ENCODE results near the gene CNOT6. TPM values are rescaled to one million over a fixed set of nuclear protein-coding genes. Genes with fewer than 3 reads are reported as not detected.
"Not testable (repeated sequence)": the region's sequence is repeated elsewhere in the genome, so short reads cannot be mapped to it uniquely, and the experiment has no call there.

The CNOT6 gene
- total and polyA plus RNA-seq, 4 donors = 1.4 to 25.0 (median 4.2) TPM

DNA sequence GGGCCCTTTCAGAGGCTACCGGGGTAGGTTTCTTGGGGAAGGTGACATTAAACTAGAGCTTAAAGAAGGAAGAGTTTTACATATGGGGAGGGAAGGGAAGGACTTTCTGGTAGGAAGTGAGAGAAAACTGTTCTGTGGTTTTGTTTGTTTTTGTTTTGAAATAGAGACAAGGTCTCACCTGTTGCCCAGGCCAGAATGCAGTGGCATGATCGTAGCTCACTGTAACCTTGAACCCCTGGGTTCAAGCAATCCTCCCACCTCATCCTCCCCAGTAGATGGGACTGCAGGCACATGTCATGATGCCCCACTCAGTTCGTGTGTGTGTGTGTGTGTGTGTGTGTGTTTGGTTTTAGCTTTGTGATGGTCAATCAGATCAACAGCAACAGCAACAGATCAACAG is 37.4 kb upstream of the CNOT6 start:
- H3K9me3 ChIP-seq (ENCODE audit: control insufficient read depth in 4 of 4, low read length in 3 of 4) = peaks cover 0 to 1% (median 0%) of the 10 kb centered on the region in 4 donors
- no peaks in the 10 kb centered on the region for H3K27me3 ChIP-seq (ENCODE audit: control insufficient read depth in 4 of 4, insufficient read depth in 4 of 4, low read length in 3 of 4)
- no peak overlapping the region for H3K4me3 ChIP-seq (ENCODE audit: low read depth in 1 of 3, low read length in 3 of 3)
- no peak overlapping the region for H3K9ac ChIP-seq (ENCODE audit: low read depth in 1 of 2, low read length in 2 of 2)
- H3K27ac ChIP-seq (ENCODE audit: low read depth in 1 of 2, low read length in 2 of 2) = no peak overlapping the region
- no peak for TF ChIP-seq GABPA (IDR thresholded peaks at IDR 0.05 in 1 of 2, conservative IDR thresholded peaks at IDR 0.05 in 1 of 2)
- no peak for TF ChIP-seq RAD21 (IDR thresholded peaks at IDR 0.05)
- no peak for TF ChIP-seq TAF1 (conservative IDR thresholded peaks at IDR 0.05)
- no peak for TF ChIP-seq HNF4A (conservative IDR thresholded peaks at IDR 0.05)
- TF ChIP-seq YY1 (IDR thresholded peaks at IDR 0.05) = no peak
- TF ChIP-seq RXRA (IDR thresholded peaks at IDR 0.05) = no peak
- no peak for TF ChIP-seq SP1 (IDR thresholded peaks at IDR 0.05)
- TF ChIP-seq, protein P1, sequence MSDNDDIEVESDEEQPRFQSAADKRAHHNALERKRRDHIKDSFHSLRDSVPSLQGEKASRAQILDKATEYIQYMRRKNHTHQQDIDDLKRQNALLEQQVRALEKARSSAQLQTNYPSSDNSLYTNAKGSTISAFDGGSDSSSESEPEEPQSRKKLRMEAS (IDR thresholded peaks at IDR 0.05) = no peak
- TF ChIP-seq, protein P2, sequence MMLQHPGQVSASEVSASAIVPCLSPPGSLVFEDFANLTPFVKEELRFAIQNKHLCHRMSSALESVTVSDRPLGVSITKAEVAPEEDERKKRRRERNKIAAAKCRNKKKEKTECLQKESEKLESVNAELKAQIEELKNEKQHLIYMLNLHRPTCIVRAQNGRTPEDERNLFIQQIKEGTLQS (IDR thresholded peaks at IDR 0.05) = no peak
- no peak for TF ChIP-seq NR2F2 (IDR thresholded peaks at IDR 0.05)
- TF ChIP-seq, protein P3, sequence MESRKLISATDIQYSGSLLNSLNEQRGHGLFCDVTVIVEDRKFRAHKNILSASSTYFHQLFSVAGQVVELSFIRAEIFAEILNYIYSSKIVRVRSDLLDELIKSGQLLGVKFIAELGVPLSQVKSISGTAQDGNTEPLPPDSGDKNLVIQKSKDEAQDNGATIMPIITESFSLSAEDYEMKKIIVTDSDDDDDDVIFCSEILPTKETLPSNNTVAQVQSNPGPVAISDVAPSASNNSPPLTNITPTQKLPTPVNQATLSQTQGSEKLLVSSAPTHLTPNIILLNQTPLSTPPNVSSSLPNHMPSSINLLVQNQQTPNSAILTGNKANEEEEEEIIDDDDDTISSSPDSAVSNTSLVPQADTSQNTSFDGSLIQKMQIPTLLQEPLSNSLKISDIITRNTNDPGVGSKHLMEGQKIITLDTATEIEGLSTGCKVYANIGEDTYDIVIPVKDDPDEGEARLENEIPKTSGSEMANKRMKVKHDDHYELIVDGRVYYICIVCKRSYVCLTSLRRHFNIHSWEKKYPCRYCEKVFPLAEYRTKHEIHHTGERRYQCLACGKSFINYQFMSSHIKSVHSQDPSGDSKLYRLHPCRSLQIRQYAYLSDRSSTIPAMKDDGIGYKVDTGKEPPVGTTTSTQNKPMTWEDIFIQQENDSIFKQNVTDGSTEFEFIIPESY (IDR thresholded peaks at IDR 0.05) = no peak
- TF ChIP-seq EGR1 (IDR thresholded peaks at IDR 0.05; ENCODE audit: low read depth in 2 of 2) = no peak
- TF ChIP-seq, protein P4, sequence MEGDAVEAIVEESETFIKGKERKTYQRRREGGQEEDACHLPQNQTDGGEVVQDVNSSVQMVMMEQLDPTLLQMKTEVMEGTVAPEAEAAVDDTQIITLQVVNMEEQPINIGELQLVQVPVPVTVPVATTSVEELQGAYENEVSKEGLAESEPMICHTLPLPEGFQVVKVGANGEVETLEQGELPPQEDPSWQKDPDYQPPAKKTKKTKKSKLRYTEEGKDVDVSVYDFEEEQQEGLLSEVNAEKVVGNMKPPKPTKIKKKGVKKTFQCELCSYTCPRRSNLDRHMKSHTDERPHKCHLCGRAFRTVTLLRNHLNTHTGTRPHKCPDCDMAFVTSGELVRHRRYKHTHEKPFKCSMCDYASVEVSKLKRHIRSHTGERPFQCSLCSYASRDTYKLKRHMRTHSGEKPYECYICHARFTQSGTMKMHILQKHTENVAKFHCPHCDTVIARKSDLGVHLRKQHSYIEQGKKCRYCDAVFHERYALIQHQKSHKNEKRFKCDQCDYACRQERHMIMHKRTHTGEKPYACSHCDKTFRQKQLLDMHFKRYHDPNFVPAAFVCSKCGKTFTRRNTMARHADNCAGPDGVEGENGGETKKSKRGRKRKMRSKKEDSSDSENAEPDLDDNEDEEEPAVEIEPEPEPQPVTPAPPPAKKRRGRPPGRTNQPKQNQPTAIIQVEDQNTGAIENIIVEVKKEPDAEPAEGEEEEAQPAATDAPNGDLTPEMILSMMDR (IDR thresholded peaks at IDR 0.05; ENCODE audit: low read depth, low read length, missing input control) = no peak
- TF ChIP-seq HNF4G (IDR thresholded peaks at IDR 0.05) = no peak
- TF ChIP-seq FOXA1 (IDR thresholded peaks at IDR 0.05) = no peak
- TF ChIP-seq, protein P5, sequence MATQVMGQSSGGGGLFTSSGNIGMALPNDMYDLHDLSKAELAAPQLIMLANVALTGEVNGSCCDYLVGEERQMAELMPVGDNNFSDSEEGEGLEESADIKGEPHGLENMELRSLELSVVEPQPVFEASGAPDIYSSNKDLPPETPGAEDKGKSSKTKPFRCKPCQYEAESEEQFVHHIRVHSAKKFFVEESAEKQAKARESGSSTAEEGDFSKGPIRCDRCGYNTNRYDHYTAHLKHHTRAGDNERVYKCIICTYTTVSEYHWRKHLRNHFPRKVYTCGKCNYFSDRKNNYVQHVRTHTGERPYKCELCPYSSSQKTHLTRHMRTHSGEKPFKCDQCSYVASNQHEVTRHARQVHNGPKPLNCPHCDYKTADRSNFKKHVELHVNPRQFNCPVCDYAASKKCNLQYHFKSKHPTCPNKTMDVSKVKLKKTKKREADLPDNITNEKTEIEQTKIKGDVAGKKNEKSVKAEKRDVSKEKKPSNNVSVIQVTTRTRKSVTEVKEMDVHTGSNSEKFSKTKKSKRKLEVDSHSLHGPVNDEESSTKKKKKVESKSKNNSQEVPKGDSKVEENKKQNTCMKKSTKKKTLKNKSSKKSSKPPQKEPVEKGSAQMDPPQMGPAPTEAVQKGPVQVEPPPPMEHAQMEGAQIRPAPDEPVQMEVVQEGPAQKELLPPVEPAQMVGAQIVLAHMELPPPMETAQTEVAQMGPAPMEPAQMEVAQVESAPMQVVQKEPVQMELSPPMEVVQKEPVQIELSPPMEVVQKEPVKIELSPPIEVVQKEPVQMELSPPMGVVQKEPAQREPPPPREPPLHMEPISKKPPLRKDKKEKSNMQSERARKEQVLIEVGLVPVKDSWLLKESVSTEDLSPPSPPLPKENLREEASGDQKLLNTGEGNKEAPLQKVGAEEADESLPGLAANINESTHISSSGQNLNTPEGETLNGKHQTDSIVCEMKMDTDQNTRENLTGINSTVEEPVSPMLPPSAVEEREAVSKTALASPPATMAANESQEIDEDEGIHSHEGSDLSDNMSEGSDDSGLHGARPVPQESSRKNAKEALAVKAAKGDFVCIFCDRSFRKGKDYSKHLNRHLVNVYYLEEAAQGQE (IDR thresholded peaks at IDR 0.05) = no peak
- no peak for TF ChIP-seq JUND (IDR thresholded peaks at IDR 0.05)
- no peak for TF ChIP-seq FOXA2 (IDR thresholded peaks at IDR 0.05)
- H3K4me1 ChIP-seq (ENCODE audit: control insufficient read depth in 4 of 4, insufficient read depth in 4 of 4, low read length in 3 of 4) = no peaks in the 10 kb centered on the region
- no peaks in the 10 kb centered on the region for H3K36me3 ChIP-seq (ENCODE audit: control insufficient read depth in 4 of 4, insufficient read depth in 3 of 4, low read depth in 1 of 4, low read length in 3 of 4)
- DNase-seq (ENCODE audit: low spot score) = no peak
- WGBS = 41% methylated on average over 3 of the region's 3 CpGs

DNA sequence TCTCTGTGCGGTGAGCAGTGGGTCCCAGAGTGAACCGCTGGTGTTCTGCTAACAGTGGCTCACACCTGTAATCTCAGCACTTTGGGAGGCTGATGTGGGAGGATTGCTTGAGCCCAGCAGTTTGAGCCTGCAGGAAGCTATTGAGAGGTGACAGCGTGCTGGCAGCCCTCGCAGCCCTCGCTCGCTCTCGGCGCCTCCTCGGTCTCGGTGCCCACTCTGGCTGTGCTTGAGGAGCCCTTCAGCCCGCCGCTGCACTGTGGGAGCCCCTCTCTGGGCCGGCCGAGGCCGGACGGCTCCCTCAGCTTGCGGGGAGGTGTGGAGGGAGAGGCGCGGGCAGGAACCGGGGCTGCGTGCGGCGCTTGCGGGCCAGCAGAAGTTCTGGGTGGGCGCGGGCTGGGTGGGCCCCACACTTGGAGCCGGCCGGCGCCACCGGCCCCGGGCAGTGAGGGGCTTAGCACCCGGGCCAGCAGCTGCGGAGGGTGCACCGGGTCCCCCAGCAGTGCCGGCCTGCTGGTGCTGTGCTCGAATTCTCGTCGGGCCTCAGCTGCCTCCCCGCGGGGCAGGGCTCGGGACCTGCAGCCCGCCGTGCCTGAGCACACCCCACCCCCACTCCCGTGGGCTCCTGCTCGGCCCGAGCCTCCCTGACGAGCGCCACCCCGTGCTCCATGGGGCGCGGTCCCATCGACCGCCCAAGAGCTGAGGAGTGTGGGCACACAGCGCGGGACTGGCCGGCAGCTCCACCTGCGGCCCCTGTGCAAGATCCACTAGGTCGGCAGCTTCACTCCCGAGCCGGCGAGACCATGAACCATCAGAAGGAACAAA is 35.1 kb upstream of the CNOT6 start:
- H3K36me3 ChIP-seq (ENCODE audit: control insufficient read depth in 4 of 4, insufficient read depth in 3 of 4, low read depth in 1 of 4, low read length in 3 of 4); H3K9me3 ChIP-seq (ENCODE audit: control insufficient read depth in 4 of 4, low read length in 3 of 4); H3K27me3 ChIP-seq (ENCODE audit: control insufficient read depth in 4 of 4, insufficient read depth in 4 of 4, low read length in 3 of 4); H3K27ac ChIP-seq (ENCODE audit: low read depth in 1 of 2, low read length in 2 of 2); H3K4me3 ChIP-seq (ENCODE audit: low read depth in 1 of 3, low read length in 3 of 3); H3K9ac ChIP-seq (ENCODE audit: low read depth in 1 of 2, low read length in 2 of 2); H3K4me1 ChIP-seq (ENCODE audit: control insufficient read depth in 4 of 4, insufficient read depth in 4 of 4, low read length in 3 of 4): not testable (repeated sequence)
- DNase-seq (ENCODE audit: low spot score) = peak; percentile 6
- WGBS = 97% methylated on average over 61 of the region's 61 CpGs

DNA sequence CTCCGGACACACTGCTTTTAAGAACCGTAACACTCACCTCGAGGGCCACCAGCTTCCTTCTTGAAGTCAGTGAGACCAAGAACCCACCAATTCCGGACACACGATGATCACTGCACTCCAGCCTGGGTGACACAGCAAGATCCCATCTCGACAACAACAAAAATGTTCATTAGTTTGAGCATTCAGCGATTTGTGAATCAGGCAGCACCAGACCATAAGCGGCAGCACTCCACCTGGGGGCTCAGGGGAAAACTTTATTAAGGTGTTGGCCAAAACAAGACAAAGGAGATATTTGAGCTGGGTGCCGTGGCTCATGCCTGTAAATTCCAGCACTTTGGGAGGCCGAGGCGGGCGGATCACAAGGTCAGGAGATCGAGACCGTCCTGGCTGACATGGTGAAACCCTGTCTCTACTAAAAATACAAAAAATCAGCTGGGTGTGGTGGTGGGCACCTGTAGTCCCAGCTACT is 34.5 kb upstream of the CNOT6 start:
- DNase-seq (ENCODE audit: low spot score) = peak; percentile 2
- WGBS = 92% methylated on average over 14 of the region's 14 CpGs
- H3K9me3 ChIP-seq (ENCODE audit: control insufficient read depth in 4 of 4, low read length in 3 of 4); H3K9ac ChIP-seq (ENCODE audit: low read depth in 1 of 2, low read length in 2 of 2); H3K27me3 ChIP-seq (ENCODE audit: control insufficient read depth in 4 of 4, insufficient read depth in 4 of 4, low read length in 3 of 4); H3K4me1 ChIP-seq (ENCODE audit: control insufficient read depth in 4 of 4, insufficient read depth in 4 of 4, low read length in 3 of 4); H3K36me3 ChIP-seq (ENCODE audit: control insufficient read depth in 4 of 4, insufficient read depth in 3 of 4, low read depth in 1 of 4, low read length in 3 of 4); H3K4me3 ChIP-seq (ENCODE audit: low read depth in 1 of 3, low read length in 3 of 3); H3K27ac ChIP-seq (ENCODE audit: low read depth in 1 of 2, low read length in 2 of 2): not testable (repeated sequence)
